ENCODE data around the gene CCNJL.
A peak's percentile ranks its signal among the peaks of the same experiment; 100 is the strongest.

CCNJL gene

DNA sequence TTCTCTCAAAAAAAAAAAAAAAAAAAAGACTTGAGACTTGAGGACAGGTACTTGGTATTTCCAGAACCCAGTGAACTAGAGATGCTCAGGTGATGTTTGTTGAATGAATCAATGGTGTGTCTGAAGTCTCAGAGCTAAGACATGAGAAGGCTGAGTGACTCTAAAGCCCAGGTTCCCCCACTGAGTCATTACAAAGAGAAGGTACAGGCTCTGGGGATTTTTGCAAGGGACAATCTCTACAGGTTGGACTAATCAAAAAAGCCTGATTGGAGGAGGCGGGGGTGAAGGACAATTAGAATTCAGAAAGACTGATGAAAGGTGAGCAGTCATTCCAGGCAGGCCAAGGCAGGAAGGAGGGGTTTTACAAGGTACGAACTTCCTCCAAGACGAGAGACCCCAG is 91.3 kb downstream of the CCNJL start:
- DNase-seq (ENCODE audit: low spot score): no peak

DNA sequence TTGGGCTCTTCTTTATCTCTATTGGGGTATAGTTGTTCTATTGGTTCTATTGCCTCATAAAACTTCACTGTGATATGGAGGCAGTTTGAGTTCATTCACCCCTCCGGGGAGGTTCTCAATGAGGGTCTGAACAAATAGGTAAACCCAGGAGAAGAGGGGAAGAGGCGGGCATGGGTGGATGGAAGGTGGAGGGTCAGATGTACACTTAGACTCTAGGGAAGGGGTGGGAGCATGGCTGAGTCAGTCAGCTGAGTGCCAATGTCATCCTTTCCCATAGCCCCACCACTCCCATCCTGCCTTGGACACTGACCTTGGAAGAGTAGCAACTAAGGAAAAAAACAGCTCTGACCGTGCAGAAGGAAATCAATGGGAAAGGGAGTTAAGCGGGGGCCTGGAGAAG is 93.0 kb downstream of the CCNJL start:
- no peak for DNase-seq (ENCODE audit: low spot score)

DNA sequence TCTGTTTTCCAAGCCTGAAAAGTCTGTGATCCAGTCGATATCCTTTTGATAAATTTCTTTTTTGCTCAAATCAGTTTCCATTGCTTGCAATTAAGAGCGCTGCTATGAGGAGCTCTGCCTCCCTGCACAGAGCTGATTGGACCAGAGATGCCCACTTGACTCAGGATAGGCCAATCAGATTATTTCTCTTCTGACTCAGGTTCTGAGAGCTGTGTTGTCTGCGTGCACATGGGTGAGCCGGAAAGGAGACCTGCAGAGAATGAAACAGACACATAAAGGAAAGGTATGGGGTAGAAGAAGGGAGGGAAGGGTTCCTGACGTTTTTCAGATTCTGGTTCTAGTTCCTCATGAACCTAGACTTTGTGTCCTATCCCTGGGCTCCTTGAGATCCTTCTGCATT is 98.8 kb downstream of the CCNJL start:
- DNase-seq (ENCODE audit: low spot score): peak; percentile 33

DNA sequence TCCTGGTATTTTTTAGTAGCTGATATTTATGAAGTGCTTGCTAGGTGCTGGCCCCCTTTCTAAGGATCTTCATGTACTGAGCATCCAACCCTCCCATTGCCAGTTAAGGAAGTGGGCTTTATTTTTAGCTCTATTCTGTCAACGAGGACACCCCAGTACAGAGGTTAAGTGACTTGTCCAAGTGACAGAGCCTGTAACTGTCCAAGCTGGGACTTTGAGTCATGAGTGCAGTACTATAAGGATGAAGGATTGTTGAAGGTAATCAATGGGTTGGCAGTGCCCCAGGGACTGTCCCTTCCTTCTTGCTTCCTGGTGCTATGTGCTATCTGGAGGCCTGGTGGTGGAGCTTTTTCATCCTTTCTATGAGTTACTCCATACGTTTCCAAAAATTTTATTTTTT is 101.0 kb downstream of the CCNJL start:
- no peak for DNase-seq (ENCODE audit: low spot score)

DNA sequence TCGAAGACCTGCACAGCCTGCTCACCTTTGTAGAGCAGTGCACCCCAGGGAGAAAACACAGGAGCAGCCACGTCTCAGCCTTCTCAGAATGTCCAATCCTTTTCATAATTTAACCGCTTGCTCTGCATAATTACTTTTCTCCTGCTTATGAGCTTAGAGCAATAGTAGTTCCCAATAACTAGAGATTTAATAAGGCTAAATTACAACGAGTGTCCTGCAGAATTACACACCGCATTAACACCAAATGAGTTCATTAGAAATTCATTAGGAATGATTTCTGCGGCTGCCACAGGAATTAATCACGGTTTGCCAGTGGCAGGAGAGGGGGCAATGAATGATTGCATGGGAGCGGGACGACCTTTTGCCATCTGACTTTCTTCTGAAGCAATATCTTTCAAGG is 101.8 kb downstream of the CCNJL start:
- no peak for DNase-seq (ENCODE audit: low spot score)

DNA sequence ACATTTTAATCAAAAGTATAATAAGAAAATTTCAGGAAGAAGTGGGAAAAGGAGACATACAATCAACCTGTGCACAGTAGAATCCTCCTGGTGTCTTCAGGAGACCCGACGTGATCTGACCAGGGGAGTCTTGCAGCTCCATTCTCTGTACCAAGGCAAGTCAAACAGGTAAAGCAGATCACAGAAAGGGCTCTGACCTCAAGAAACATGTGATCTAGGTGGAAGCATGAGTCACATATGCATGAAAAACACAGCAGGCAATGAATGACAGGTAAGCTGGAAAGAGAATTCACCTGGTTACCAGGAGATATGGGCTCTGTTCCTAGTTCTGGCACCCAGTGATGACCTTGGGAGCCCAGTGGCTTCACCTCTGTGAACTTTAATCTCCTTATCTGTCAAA is 102.4 kb downstream of the CCNJL start:
- peak; percentile 18 for DNase-seq (ENCODE audit: low spot score)

DNA sequence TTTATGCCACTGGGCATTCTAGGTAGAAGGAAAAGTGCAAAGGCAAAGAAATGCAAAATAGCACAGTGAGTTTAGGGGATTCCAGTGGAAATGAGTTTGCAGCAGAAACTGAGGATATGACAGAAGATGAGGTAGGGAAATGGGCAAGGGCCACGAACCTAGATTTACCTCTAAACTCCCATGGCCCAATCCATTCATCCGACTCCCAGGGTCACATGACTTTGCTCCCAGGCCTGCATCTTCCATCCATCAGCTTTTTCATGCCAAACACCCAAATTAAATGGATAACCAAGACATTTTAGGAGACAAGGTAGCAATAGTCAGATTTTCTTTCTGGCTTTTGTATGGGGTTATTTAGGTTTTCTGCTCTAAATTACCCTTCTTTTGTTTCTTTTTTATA is 105.3 kb downstream of the CCNJL start:
- no peak for DNase-seq (ENCODE audit: low spot score)

Data from LoVo (cell line).